HepG2 (cell line): ENCODE results near the gene PHKB. TPM values are rescaled to one million over a fixed set of nuclear protein-coding genes. Genes with fewer than 3 reads are reported as not detected.

ENCODE experiments used
- AKAP8 ChIP-seq: sonication (generic); formaldehyde crosslinking; IDR thresholded peaks from 2 replicates; pipeline ENCODE4 v1.5.1; 2020; ENCODE audit warnings: mild to moderate bottlenecking, missing genetic modification reagents
- BRD4 ChIP-seq: sonication (generic); formaldehyde crosslinking; IDR thresholded peaks from 2 replicates; pipeline ENCODE4 v1.4.0; 2020; ENCODE audit warnings: missing genetic modification reagents
- CAMTA2 ChIP-seq: sonication (generic); formaldehyde crosslinking; IDR thresholded peaks from 2 replicates; pipeline ENCODE4 v1.4.0; 2020; ENCODE audit warnings: mild to moderate bottlenecking, missing genetic modification reagents, borderline replicate concordance
- CHCHD3 ChIP-seq: sonication (generic); formaldehyde crosslinking; IDR thresholded peaks from 2 replicates; pipeline ENCODE4 v1.8.0; 2022; ENCODE audit warnings: mild to moderate bottlenecking, missing genetic modification reagents, moderate library complexity
- ERF ChIP-seq: IDR thresholded peaks from 2 replicates; pipeline ENCODE4 v1.6.1; 2018; ENCODE audit warnings: missing biosample characterization, missing genetic modification reagents
- FOXP4 ChIP-seq: sonication (generic); formaldehyde crosslinking; IDR thresholded peaks from 2 replicates; pipeline ENCODE4 v1.4.0; 2020; ENCODE audit warnings: missing genetic modification reagents
- NFATC3 ChIP-seq: sonication (generic); formaldehyde crosslinking; IDR thresholded peaks from 2 replicates; pipeline ENCODE4 v1.5.1; 2020; ENCODE audit warnings: mild to moderate bottlenecking, missing genetic modification reagents
- POLR2A ChIP-seq, 2 experiments: IDR thresholded peaks; 2 replicates each; pipeline ENCODE4 v1.6.1; 2011; ENCODE audit warnings: low read depth in 2 of 2, low read length in 2 of 2, mild to moderate bottlenecking in 1 of 2, moderate library complexity in 1 of 2; ENCODE audit not compliant: insufficient read depth in 1 of 2
- REXO4 ChIP-seq: sonication (generic); formaldehyde crosslinking; IDR thresholded peaks from 2 replicates; pipeline ENCODE4 v1.8.0; 2022; ENCODE audit warnings: missing genetic modification reagents, mild to moderate bottlenecking, borderline replicate concordance
- SNAPC4 ChIP-seq: sonication (generic); formaldehyde crosslinking; IDR thresholded peaks from 2 replicates; pipeline ENCODE4 v1.4.0; 2020; ENCODE audit warnings: mild to moderate bottlenecking, missing genetic modification reagents
- SNRNP70 ChIP-seq: fragments of 200-400 bp; formaldehyde crosslinking; IDR thresholded peaks from 2 replicates; pipeline ENCODE4 v1.6.1; 2017; ENCODE audit warnings: mild to moderate bottlenecking, low read depth, low read length, moderate library complexity
- TERF1 ChIP-seq: sonication (generic); formaldehyde crosslinking; IDR thresholded peaks from 2 replicates; pipeline ENCODE4 v1.8.0; 2022; ENCODE audit warnings: mild to moderate bottlenecking, missing genetic modification reagents, moderate library complexity
- ZFP41 ChIP-seq: sonication (generic); formaldehyde crosslinking; IDR thresholded peaks from 2 replicates; pipeline ENCODE4 v1.4.0; 2020; ENCODE audit warnings: mild to moderate bottlenecking, missing genetic modification reagents, borderline replicate concordance
- ZNF607 ChIP-seq: sonication (generic); formaldehyde crosslinking; IDR thresholded peaks from 2 replicates; pipeline ENCODE4 v1.5.1; 2020; ENCODE audit warnings: missing genetic modification reagents, mild to moderate bottlenecking, borderline replicate concordance
- ZNF777 ChIP-seq: sonication (generic); formaldehyde crosslinking; IDR thresholded peaks from 2 replicates; pipeline ENCODE4 v1.4.0; 2020; ENCODE audit warnings: missing genetic modification reagents
- ZSCAN25 ChIP-seq: sonication (generic); formaldehyde crosslinking; IDR thresholded peaks from 2 replicates; pipeline ENCODE4 v1.8.0; 2022; ENCODE audit warnings: mild to moderate bottlenecking, missing genetic modification reagents
- ZSCAN5A ChIP-seq: sonication (generic); formaldehyde crosslinking; IDR thresholded peaks from 2 replicates; pipeline ENCODE4 v1.8.0; 2022; ENCODE audit warnings: mild to moderate bottlenecking, missing genetic modification reagents, borderline replicate concordance
- polyA plus RNA-seq, 8 experiments: library from polyadenylated mRNA; depleted of rRNA in 3 of 8; stranded (reverse) in 7 of 8; unstranded in 1 of 8; fragments of >200 nt; fragmentation: Illumina TruSeq in 4 of 8; extraction: Trizol in 4 of 8; gene quantifications; 2 replicates each; pipeline versions ENCODE4 v1.2.1 to v1.2.3, GENCODE V29; 2011 to 2016; ENCODE audit warnings: low read depth in 4 of 8, missing spikeins in 1 of 8, mixed read lengths in 1 of 8; ENCODE audit not compliant: insufficient read depth in 1 of 8
- total RNA-seq, 5 experiments: library from RNA; depleted of rRNA; stranded (reverse); fragments of >200 nt; fragmentation: Illumina TruSeq; extraction: Trizol; gene quantifications; 2 replicates each; pipeline ENCODE4 v1.2.3, GENCODE V29; 2016; ENCODE audit warnings: low read depth in 1 of 5
- TF ChIP-seq, protein P1 (sequence below): sonication (generic); formaldehyde crosslinking; IDR thresholded peaks from 2 replicates; pipeline ENCODE4 v1.8.0; 2022; ENCODE audit warnings: missing genetic modification reagents, mild to moderate bottlenecking, inconsistent platforms, borderline replicate concordance

PHKB gene
- total and polyA plus RNA-seq, 2 of the 13 experiments (the other 11 are each of a cell fraction or from before 2014, with no cell fraction given), result 66.0 to 80.8 TPM

GRCh38 chr16:47499700-47500264 is 38.7 kb downstream of the PHKB start (continued):
- no peak for TF ChIP-seq NFATC3
- no peak for TF ChIP-seq CAMTA2 (CRISPR knock-in tag)
- no peak for TF ChIP-seq BRD4 (CRISPR knock-in tag)
- no peak for TF ChIP-seq TERF1
- no peak for TF ChIP-seq SNRNP70
- no peak; the same call in 1 of the 2 replicates for TF ChIP-seq ERF (CRISPR knock-in tag)
- no peak for TF ChIP-seq SNAPC4
- TF ChIP-seq AKAP8 (CRISPR knock-in tag), result no peak
- peak; percentile 27; the same call in 1 of the 2 replicates for TF ChIP-seq ZNF607 (CRISPR knock-in tag)
- no peak for TF ChIP-seq REXO4
- no peak for TF ChIP-seq CHCHD3 (CRISPR knock-in tag)
- TF ChIP-seq, protein P1, sequence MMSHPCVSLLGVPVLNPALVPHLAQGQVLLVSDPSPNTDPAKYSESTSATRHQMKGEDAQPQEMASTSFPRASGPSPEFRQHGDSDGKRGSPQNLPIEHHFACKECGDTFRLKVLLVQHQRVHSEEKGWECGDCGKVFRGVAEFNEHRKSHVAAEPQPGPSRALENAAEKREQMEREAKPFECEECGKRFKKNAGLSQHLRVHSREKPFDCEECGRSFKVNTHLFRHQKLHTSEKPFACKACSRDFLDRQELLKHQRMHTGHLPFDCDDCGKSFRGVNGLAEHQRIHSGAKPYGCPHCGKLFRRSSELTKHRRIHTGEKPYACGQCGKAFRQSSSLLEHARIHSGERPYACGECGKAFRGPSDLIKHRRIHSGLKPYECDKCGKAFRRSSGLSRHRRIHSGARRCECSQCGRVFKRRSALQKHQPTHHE (CRISPR knock-in tag), result no peak
- TF ChIP-seq ZSCAN5A (CRISPR knock-in tag), result peak; percentile 91; the same call in 1 of the 2 replicates
- no peak for TF ChIP-seq ZNF777
- TF ChIP-seq POLR2A (IDR thresholded peaks at IDR 0.05; ENCODE audit: insufficient read depth in 1 of 2, low read depth in 2 of 2, low read length in 2 of 2), result peak in 1 of 2 experiments; percentile 49; a peak in 1 of 4 replicates
- TF ChIP-seq ZFP41, result no peak
- peak; percentile 62; the same call in 1 of the 2 replicates for TF ChIP-seq ZSCAN25
- TF ChIP-seq FOXP4 (CRISPR knock-in tag), result peak; percentile 71
